Osteocyte (in vitro differentiated cells): Measurements from ENCODE around the gene GRIP2. TPM values are rescaled to one million over a fixed set of nuclear protein-coding genes. Genes with fewer than 3 reads are reported as not detected.

Experiments
- DNase-seq: peaks from one replicate; pipeline ENCODE4 v3.0.0; 2021; ENCODE audit warnings: mixed read lengths; ENCODE audit not compliant: unreplicated experiment; ENCODE audit errors: extremely low spot score
- H3K27ac Mint-ChIP-seq: one replicate; pipeline ENCODE4 v1.8.0; 2021; ENCODE audit warnings: mild to moderate bottlenecking, mixed read lengths; ENCODE audit not compliant: unreplicated experiment
- H3K27me3 Mint-ChIP-seq: one replicate; pipeline ENCODE4 v1.8.0; 2021; ENCODE audit warnings: mixed read lengths; ENCODE audit not compliant: unreplicated experiment
- H3K36me3 Mint-ChIP-seq: one replicate; pipeline ENCODE4 v1.8.0; 2021; ENCODE audit warnings: mixed read lengths; ENCODE audit not compliant: unreplicated experiment
- H3K4me1 Mint-ChIP-seq: one replicate; pipeline ENCODE4 v1.8.0; 2021; ENCODE audit warnings: mixed read lengths; ENCODE audit not compliant: unreplicated experiment
- H3K4me3 Mint-ChIP-seq: one replicate; pipeline ENCODE4 v1.8.0; 2021; ENCODE audit warnings: mild to moderate bottlenecking, moderate library complexity, mixed read lengths; ENCODE audit not compliant: unreplicated experiment
- H3K9me3 Mint-ChIP-seq: one replicate; pipeline ENCODE4 v1.8.0; 2021; ENCODE audit warnings: mixed read lengths; ENCODE audit not compliant: unreplicated experiment
- total RNA-seq: library from RNA; stranded (reverse); gene quantifications from 2 replicates; pipeline ENCODE4 v1.2.1, GENCODE V29; 2021
- TF ChIP-seq, protein P1 (sequence below): fragments of 200-600 bp; sonication (generic); IDR thresholded peaks from 2 replicates; pipeline ENCODE4 v1.5.0; 2021; ENCODE audit warnings: antibody characterized with exemption, mild to moderate bottlenecking, moderate library complexity

Gene GRIP2
- total RNA-seq, 1 donor from 2014 or later = 0.35 TPM

DNA sequence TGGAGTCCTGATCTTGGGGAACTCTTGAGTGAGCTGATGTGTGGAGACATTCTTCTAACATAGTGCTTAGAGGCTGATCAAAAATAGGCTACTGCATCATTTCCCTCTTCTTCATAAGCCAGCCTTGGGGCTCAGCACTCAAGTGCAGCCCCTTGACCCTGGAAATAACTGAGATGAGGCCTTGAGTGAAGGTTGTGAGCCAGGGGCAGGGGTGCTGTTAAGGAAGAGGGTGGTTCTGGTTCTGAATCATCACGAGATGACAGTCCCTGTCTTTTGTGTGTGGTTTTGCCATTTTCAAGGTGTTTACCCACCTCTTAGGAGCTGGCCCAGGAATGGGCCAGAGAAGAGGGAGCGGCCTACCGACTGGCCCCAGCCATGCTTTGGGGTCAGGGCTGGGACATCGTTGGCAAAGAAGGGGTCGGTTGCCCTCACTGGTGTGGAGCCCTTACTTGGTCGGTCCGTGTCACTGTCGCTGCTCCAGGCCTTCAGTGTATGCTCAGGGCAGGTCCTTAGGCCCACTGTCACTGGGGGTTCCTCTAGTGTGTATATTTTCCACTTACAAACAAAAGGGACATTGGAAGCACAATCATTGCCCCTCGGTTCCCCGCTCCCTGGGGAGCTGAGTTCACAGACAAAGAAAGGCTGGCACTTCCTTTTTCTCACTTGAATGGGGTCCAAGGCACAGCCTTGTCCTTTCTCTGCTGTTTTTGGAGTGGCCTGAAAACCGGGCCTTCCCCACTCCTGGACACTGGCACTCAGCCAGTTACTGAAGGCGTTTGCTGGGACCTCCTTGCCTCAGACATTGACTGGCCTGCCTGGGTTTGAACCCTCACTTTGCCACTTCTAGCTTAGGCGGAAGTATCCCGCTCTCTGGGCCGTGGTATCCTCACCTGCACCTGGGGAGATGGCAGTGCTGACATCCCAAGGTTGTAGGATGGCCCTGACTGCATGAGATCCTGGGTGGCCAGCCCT lies 91.1 kb downstream of the GRIP2 start:
- H3K27ac Mint-ChIP-seq = no peak overlapping the region
- TF ChIP-seq, protein P1, sequence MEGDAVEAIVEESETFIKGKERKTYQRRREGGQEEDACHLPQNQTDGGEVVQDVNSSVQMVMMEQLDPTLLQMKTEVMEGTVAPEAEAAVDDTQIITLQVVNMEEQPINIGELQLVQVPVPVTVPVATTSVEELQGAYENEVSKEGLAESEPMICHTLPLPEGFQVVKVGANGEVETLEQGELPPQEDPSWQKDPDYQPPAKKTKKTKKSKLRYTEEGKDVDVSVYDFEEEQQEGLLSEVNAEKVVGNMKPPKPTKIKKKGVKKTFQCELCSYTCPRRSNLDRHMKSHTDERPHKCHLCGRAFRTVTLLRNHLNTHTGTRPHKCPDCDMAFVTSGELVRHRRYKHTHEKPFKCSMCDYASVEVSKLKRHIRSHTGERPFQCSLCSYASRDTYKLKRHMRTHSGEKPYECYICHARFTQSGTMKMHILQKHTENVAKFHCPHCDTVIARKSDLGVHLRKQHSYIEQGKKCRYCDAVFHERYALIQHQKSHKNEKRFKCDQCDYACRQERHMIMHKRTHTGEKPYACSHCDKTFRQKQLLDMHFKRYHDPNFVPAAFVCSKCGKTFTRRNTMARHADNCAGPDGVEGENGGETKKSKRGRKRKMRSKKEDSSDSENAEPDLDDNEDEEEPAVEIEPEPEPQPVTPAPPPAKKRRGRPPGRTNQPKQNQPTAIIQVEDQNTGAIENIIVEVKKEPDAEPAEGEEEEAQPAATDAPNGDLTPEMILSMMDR = no peak
- no peak for DNase-seq
- peaks cover 27% of the 10 kb centered on the region for H3K4me1 Mint-ChIP-seq
- no peaks in the 10 kb centered on the region for H3K9me3 Mint-ChIP-seq
- H3K27me3 Mint-ChIP-seq = no peaks in the 10 kb centered on the region
- H3K4me3 Mint-ChIP-seq = no peak overlapping the region
- H3K36me3 Mint-ChIP-seq = peaks cover 44% of the 10 kb centered on the region

DNA sequence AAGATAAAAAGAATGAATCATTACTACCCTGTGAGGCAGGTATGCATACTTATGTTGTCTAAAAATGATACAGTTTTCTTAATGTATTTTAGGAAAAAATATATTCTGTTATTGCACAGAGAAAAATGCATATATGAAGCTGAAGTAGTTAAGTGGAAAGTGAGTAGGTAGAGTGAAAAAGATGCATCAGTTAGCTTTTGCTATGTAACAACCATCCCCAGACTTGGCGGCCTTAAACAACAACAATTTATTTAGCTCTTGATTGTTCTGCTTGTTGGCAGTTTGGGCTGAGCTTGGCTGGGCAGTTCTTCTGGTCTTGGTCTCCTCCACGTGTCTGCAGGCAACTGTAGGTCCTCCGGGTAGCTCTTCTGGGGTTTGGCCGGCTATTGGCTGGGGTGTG lies 92.1 kb downstream of the GRIP2 start:
- Mint-ChIP-seq H3K4me1 (peaks cover 22% of the 10 kb centered on the region), H3K27me3 (no peaks in the 10 kb centered on the region), H3K4me3 (no peak overlapping the region), H3K27ac (no peak overlapping the region), H3K9me3 (no peaks in the 10 kb centered on the region), H3K36me3 (peaks cover 46% of the 10 kb centered on the region)
- no peak for DNase-seq
- TF ChIP-seq, protein P1 = no peak

DNA sequence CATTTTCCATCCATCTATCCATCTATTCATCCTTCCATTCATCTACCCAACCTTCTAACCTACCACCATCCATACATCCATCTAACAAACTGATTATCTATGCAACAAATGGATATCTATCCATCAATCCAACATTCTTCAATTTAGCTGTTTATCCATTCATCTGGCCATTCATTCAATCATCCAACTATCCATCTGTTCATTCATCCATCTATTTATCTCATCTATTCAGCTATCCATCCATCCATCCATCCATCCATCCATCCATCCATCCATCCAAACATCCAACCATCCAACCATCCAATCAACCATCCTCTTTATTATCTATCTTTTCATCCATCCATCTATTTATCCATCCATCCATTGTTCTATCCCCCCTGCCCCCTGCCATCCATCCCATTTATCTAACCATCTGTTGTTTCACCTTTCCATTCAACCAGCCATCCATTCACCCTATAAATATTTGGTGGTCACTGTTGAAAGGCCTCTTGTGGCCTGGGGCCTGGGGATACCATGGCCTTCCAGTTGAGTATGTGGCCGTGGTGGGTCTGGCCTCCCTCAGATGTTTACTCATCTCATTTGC lies 93.1 kb downstream of the GRIP2 start:
- Mint-ChIP-seq H3K27me3 (no peaks in the 10 kb centered on the region), H3K4me1 (peaks cover 12% of the 10 kb centered on the region), H3K4me3 (no peak overlapping the region), H3K36me3 (peaks cover 46% of the 10 kb centered on the region), H3K9me3 (no peaks in the 10 kb centered on the region), H3K27ac (no peak overlapping the region)
- TF ChIP-seq, protein P1 = no peak
- DNase-seq = no peak

DNA sequence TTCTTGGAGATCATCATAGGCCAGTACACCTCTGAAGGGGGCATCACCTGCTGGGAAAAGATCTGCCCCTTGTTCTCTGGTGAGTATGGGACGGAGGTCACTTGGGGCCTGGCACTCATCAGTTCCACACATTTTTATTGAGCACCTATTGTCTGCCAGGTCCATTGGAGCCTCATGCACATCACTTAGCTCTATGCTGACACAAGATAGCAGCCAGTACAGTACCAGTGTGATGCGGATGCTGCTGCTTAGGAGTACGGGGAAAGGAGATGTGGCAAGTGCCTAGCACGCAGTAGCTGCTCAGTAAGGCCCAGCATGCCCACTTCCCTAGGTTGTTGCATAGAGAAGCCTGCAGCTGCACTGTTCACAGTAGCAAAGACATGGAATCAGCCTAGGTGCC lies 94.4 kb downstream of the GRIP2 start:
- no peak for DNase-seq
- no peak overlapping the region for H3K4me3 Mint-ChIP-seq
- peaks cover 6% of the 10 kb centered on the region for H3K4me1 Mint-ChIP-seq
- no peak overlapping the region for H3K27ac Mint-ChIP-seq
- TF ChIP-seq, protein P1 = no peak
- no peaks in the 10 kb centered on the region for H3K27me3 Mint-ChIP-seq
- H3K9me3 Mint-ChIP-seq = no peaks in the 10 kb centered on the region
- H3K36me3 Mint-ChIP-seq = peaks cover 40% of the 10 kb centered on the region

DNA sequence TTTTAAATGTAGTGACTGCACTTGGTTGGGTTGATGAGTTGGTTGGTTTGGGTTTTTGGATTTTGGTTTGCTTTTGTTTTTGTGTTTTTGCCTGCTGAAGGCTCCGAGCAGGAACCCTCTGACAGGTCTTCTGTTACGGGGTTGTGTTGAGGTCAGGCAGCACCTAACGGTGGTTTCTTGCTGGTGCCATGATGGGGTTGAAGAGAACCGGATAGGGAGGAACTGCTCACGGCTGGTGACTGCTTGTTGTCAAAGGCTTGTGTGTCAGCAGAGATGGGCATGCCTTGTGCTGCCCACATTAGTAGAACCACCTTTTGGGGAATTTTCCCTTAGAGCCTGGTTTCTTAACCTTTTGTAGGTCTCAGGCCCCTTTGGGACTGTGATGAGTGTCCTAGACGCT lies 95.8 kb downstream of the GRIP2 start:
- Mint-ChIP-seq H3K4me3 (no peak overlapping the region), H3K27ac (no peak overlapping the region), H3K27me3 (no peaks in the 10 kb centered on the region), H3K4me1 (peaks cover 19% of the 10 kb centered on the region), H3K36me3 (peaks cover 37% of the 10 kb centered on the region), H3K9me3 (no peaks in the 10 kb centered on the region)
- TF ChIP-seq, protein P1 = no peak
- no peak for DNase-seq
